Mesothelial cell of epicardium (in vitro differentiated cells): ENCODE measurements around the gene SPACA9. TPM values are rescaled to one million over a fixed set of nuclear protein-coding genes. Genes with fewer than 3 reads are reported as not detected.

ENCODE experiments used
- DNase-seq, 2 experiments: peaks; one replicate each; pipeline ENCODE4 v3.0.0; 2021; ENCODE audit warnings: low spot score in 2 of 2; ENCODE audit not compliant: unreplicated experiment in 2 of 2
- H3K27ac Mint-ChIP-seq: 2 replicates; pipeline ENCODE4 v1.8.0; 2021; ENCODE audit warnings: mixed read lengths
- H3K27me3 Mint-ChIP-seq: 2 replicates; pipeline ENCODE4 v1.8.0; 2021; ENCODE audit warnings: low read depth, mixed read lengths
- H3K36me3 Mint-ChIP-seq: 2 replicates; pipeline ENCODE4 v1.8.0; 2021; ENCODE audit warnings: mixed read lengths
- H3K4me1 Mint-ChIP-seq: 2 replicates; pipeline ENCODE4 v1.8.0; 2021; ENCODE audit warnings: mixed read lengths
- H3K4me3 Mint-ChIP-seq: 2 replicates; pipeline ENCODE4 v1.8.0; 2021; ENCODE audit warnings: mild to moderate bottlenecking, moderate library complexity, mixed read lengths
- H3K9me3 Mint-ChIP-seq: 2 replicates; pipeline ENCODE4 v1.8.0; 2021; ENCODE audit warnings: mixed read lengths
- total RNA-seq: library from RNA; stranded (reverse); gene quantifications from 3 replicates; pipeline ENCODE4 v1.2.1, GENCODE V29; 2021
- TF ChIP-seq, protein P1 (sequence below): fragments of 200-600 bp; sonication (generic); IDR thresholded peaks from one replicate; pipeline ENCODE4 v1.5.0; 2021; ENCODE audit warnings: antibody characterized with exemption; ENCODE audit not compliant: unreplicated experiment

SPACA9 gene
- total RNA-seq, 1 donor from 2014 or later = 5.7 TPM

DNA sequence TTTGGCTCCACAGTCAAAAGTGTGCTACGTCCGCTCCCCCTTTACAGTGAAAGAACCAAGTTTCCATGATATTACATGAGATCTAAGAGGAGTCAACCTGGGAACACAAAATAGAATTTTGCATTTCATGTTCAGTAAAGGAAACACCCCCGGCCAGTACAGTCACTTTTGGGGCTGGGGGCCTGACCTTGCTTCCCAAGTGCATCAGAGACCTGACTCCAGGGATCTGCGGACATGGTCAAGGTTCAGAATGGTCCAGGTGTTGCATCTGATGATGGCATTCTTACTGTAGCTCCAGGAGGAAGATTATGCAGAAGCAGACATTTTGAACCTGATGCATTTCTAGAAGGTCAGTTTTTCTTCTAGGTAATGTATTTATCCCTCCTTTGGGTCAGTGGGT is 40.4 kb upstream of the SPACA9 start:
- TF ChIP-seq, protein P1, sequence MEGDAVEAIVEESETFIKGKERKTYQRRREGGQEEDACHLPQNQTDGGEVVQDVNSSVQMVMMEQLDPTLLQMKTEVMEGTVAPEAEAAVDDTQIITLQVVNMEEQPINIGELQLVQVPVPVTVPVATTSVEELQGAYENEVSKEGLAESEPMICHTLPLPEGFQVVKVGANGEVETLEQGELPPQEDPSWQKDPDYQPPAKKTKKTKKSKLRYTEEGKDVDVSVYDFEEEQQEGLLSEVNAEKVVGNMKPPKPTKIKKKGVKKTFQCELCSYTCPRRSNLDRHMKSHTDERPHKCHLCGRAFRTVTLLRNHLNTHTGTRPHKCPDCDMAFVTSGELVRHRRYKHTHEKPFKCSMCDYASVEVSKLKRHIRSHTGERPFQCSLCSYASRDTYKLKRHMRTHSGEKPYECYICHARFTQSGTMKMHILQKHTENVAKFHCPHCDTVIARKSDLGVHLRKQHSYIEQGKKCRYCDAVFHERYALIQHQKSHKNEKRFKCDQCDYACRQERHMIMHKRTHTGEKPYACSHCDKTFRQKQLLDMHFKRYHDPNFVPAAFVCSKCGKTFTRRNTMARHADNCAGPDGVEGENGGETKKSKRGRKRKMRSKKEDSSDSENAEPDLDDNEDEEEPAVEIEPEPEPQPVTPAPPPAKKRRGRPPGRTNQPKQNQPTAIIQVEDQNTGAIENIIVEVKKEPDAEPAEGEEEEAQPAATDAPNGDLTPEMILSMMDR = no peak
- H3K4me3 Mint-ChIP-seq = no peak overlapping the region
- H3K36me3 Mint-ChIP-seq = no peaks in the 10 kb centered on the region
- no peak for DNase-seq
- no peak overlapping the region for H3K27ac Mint-ChIP-seq
- no peaks in the 10 kb centered on the region for H3K9me3 Mint-ChIP-seq
- no peaks in the 10 kb centered on the region for H3K27me3 Mint-ChIP-seq
- peaks cover 6% of the 10 kb centered on the region for H3K4me1 Mint-ChIP-seq

DNA sequence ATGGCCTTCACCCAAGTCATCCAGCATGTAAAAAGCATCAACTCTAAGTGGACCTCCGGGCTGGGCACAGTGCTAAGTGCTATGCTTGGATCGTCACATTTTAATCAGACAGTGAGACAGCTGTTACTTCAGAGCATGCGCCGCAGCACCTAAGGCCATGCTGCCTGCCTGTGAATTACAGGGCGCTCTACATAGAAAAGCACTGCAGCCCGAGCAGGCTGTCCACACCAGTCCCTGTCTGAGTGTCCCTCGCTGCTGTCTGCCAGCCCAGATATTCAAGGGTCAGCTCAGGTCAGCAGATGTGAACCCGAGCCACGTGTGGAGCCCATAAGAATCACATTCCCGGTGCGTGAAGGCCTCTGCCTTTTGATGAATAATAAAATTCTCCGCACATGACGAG is 37.7 kb upstream of the SPACA9 start:
- no peak for DNase-seq
- Mint-ChIP-seq H3K9me3 (no peaks in the 10 kb centered on the region), H3K4me1 (peaks cover 2% of the 10 kb centered on the region), H3K27ac (no peak overlapping the region), H3K36me3 (no peaks in the 10 kb centered on the region), H3K27me3 (no peaks in the 10 kb centered on the region), H3K4me3 (no peak overlapping the region)
- TF ChIP-seq, protein P1 = no peak

DNA sequence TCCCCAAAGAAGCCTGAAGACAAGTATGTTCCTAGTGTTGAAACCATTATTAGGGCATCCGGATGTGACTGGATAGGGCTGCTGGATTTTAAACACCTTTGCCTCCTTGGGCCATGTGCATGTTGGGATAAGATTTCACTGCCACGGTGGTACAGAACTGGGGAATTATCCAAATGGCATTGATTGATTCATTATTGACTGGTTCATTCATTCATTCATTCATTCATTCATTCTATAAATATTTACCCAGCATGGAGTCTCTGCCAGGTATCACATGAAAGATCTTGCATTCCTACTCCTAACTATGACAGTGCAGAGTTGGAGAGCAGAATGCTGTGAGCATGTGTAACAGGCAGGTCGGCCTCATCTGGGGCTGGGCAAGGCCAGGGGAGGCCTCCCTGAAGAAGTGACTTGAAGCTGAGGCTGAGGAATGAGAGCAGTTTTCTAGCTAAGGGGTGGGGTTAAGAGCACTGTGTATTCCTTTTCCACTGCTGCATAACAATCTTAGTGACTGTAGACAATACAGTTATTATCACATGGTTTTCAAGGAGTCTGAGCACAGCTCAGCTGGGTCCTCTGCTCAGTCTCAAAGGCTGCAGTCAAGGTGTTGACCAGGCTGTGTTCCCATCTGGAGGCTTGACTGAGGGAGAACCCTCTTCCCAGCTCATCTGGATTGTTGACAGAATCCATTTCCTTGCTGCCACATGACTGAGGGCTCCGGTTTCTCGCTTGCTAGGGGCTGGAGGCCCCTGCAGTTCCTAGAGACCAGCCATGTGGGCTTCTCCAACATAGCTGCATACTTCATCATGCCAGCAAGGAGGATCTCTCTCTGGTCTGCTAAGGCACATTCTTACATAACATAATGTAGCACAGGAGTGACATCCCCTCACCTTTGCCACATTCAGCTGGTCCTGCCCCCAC is 36.3 kb upstream of the SPACA9 start:
- TF ChIP-seq, protein P1 = no peak
- Mint-ChIP-seq H3K27me3 (no peaks in the 10 kb centered on the region), H3K9me3 (no peaks in the 10 kb centered on the region), H3K27ac (no peak overlapping the region), H3K4me3 (no peak overlapping the region), H3K36me3 (no peaks in the 10 kb centered on the region), H3K4me1 (peaks cover 7% of the 10 kb centered on the region)
- no peak for DNase-seq

DNA sequence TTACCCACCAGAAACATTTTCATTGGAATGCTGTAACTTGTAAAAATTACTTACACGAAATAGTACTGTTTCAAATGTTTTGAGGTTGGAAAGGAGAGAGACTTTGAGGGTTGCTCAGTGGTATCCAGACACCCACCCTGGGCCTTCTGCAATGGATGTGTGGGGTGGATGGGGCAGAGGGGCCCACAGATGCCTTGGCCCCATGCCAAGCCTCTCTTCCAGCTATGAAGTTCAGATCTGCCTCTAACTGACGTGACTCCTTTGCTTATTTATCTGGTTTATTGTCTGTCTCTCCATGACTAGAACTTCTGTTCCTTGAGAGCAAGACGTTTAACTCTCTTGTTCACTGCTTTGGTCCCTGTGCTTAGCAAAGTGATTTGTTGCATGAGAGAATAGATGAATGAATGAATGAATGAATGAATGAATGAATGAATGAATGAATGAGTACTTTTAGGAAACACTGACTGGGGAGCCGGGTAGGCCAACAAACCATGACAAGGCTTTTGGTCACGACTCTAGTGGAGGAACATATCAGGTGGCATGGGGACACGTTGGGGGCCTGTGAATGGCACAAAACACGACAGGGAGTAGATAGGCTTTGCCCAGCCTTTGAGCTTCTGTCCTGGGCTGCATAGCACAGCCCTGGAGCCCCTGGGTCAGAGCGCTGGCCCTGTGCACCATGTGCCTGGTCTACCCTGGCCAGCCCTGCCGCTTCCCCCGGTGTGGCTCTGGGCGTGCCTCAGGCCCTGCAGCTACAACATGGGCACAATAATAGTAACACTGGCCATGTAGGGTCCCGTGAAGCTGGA is 32.4 kb upstream of the SPACA9 start:
- TF ChIP-seq, protein P1 = no peak
- H3K4me1 Mint-ChIP-seq = peaks cover 7% of the 10 kb centered on the region
- DNase-seq = no peak
- H3K27me3 Mint-ChIP-seq = no peaks in the 10 kb centered on the region
- no peak overlapping the region for H3K4me3 Mint-ChIP-seq
- H3K36me3 Mint-ChIP-seq = no peaks in the 10 kb centered on the region
- no peaks in the 10 kb centered on the region for H3K9me3 Mint-ChIP-seq
- no peak overlapping the region for H3K27ac Mint-ChIP-seq

DNA sequence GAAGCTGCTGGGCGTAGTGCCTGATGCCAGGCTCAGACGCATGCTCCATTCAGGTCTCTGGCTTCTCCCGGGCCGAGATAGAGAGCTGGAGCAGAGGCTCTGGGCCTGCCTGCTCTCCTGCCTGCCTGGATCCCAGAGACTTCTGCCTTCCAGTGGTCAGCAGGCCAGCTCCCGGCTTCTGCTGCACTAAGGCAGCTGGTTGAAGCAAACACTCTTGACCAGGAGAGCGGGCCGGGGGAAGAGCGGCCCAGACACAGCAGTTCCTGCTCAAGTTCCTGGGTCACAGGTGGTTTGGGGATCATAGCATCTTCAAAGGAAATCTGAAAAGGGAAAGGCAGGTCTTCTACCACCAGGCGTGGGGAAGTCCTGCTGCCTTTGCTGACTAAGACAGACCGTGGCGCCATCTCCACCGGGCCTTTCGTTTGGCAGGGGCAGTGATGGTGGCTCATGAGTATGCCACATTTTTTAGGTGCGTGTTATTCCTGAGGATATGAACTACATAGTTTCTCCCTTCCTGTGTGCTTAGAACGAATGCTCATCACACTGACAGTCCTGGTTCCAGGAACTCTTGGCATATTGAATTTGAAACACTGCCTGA is 31.7 kb upstream of the SPACA9 start:
- Mint-ChIP-seq H3K4me1 (peaks cover 7% of the 10 kb centered on the region), H3K27ac (no peak overlapping the region), H3K36me3 (no peaks in the 10 kb centered on the region), H3K4me3 (no peak overlapping the region), H3K27me3 (no peaks in the 10 kb centered on the region), H3K9me3 (no peaks in the 10 kb centered on the region)
- DNase-seq = no peak
- TF ChIP-seq, protein P1 = no peak
